ENCODE data around the gene PIGT. TPM values are rescaled to one million over a fixed set of nuclear protein-coding genes. Genes with fewer than 3 reads are reported as not detected.

Gene PIGT
- total and polyA plus RNA-seq, 10 donors: 42.5 to 82.8 (median 63.6) TPM

DNA sequence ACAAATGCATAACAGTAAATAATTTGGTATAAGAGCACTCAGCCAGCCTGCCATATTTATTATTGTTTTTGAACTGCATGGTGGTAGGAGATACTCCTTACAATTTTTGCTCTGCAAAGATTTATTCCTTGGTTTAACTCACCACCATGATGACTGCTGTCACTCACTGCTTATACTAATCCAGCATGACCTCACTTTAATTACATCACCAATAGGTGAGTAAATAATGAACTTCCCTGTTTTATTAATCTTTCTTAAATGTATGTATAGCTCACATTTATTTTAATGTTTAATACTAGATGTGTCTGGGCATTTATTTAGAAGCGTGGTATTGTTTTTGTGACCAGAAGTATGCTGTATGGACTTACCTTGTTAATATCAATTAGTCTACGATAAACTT is 25.0 kb upstream of the PIGT start:
- no peak for DNase-seq
- H3K9me3 ChIP-seq: peaks cover 0 to 10% (median 3%) of the 10 kb centered on the region in 8 donors
- no peak overlapping the region for H3K27ac ChIP-seq
- H3K36me3 ChIP-seq: peaks cover 0 to 14% (median 0%) of the 10 kb centered on the region in 6 donors
- H3K4me1 ChIP-seq: peaks cover 0 to 6% (median 0%) of the 10 kb centered on the region in 6 donors
- no peaks in the 10 kb centered on the region for H3K27me3 ChIP-seq (replicated peaks in 1 of 7)
- no peak overlapping the region for H3K4me3 ChIP-seq
- TF ChIP-seq POLR2A (IDR thresholded peaks at IDR 0.05) (no peak), POLR2AphosphoS5 (IDR thresholded peaks at IDR 0.05) (no peak)
- TF ChIP-seq, protein P1, sequence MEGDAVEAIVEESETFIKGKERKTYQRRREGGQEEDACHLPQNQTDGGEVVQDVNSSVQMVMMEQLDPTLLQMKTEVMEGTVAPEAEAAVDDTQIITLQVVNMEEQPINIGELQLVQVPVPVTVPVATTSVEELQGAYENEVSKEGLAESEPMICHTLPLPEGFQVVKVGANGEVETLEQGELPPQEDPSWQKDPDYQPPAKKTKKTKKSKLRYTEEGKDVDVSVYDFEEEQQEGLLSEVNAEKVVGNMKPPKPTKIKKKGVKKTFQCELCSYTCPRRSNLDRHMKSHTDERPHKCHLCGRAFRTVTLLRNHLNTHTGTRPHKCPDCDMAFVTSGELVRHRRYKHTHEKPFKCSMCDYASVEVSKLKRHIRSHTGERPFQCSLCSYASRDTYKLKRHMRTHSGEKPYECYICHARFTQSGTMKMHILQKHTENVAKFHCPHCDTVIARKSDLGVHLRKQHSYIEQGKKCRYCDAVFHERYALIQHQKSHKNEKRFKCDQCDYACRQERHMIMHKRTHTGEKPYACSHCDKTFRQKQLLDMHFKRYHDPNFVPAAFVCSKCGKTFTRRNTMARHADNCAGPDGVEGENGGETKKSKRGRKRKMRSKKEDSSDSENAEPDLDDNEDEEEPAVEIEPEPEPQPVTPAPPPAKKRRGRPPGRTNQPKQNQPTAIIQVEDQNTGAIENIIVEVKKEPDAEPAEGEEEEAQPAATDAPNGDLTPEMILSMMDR (IDR thresholded peaks at IDR 0.05 in 8 of 11, conservative IDR thresholded peaks at IDR 0.05 in 3 of 11): no peak
- intact Hi-C loops (cut with DNase I; ENCODE audit: low total_unique reads): no loop called here
- 83 to 89% (median 88%) methylated on average over 2 of the region's 2 CpGs for WGBS, 5 donors

DNA sequence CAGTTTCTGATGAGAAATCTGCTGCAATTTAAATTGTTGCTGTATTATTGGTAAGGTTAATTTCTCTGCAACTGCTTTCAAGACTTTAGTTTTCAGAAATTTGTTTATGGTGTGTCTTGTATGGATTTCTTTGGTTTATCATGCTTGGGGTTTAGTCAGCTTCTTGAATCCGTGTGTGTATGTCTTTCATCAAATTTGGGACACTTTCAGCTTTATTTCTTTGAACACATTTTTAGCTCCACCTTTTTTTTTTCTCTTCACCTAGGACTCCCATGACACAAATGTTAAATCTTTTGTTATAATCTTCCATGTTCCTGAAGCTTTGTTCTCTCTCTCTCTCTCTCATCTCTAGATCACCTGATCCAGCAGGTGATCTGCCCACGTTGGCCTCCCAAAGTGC is 24.4 kb upstream of the PIGT start:
- no peak for DNase-seq
- peaks cover 0 to 14% (median 0%) of the 10 kb centered on the region in 6 donors for H3K36me3 ChIP-seq
- H3K4me1 ChIP-seq: peaks cover 0 to 6% (median 0%) of the 10 kb centered on the region in 6 donors
- WGBS, 5 donors: 74 to 83% (median 77%) methylated on average over 2 of the region's 2 CpGs
- no peak for TF ChIP-seq POLR2AphosphoS5 (IDR thresholded peaks at IDR 0.05)
- TF ChIP-seq, protein P1 (IDR thresholded peaks at IDR 0.05 in 8 of 11, conservative IDR thresholded peaks at IDR 0.05 in 3 of 11): no peak
- no peak for TF ChIP-seq POLR2A (IDR thresholded peaks at IDR 0.05)
- H3K27ac ChIP-seq: no peak overlapping the region
- intact Hi-C loops (cut with DNase I; ENCODE audit: low total_unique reads): no loop called here
- peaks cover 0 to 10% (median 3%) of the 10 kb centered on the region in 8 donors for H3K9me3 ChIP-seq
- H3K27me3 ChIP-seq (replicated peaks in 1 of 7): no peaks in the 10 kb centered on the region
- no peak overlapping the region for H3K4me3 ChIP-seq

DNA sequence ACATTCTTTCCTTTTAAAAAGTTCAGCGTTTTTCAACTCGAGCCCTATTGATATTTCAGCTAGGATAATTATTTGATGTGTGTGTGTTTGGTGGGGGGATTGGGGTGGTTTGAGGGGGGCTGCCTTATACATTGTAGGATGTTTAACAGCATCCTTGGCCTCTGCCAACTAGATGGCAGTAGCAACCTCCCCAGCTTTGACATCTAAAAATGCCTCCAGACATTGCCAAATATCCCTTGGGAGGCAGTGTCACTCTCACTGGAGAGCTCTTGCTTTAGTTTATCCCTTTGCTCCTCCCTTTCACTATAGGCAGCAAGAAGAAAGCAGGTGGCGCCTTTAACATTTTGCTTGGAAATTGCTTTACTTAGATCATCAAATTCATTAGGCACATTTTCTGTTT is 23.2 kb upstream of the PIGT start:
- Histone ChIP-seq H3K4me1 (peaks cover 0 to 6% (median 0%) of the 10 kb centered on the region in 6 donors), H3K36me3 (peaks cover 0 to 14% (median 0%) of the 10 kb centered on the region in 6 donors), H3K27me3 (replicated peaks in 1 of 7) (no peaks in the 10 kb centered on the region), H3K27ac (no peak overlapping the region), H3K9me3 (peaks cover 0 to 3% (median under 1%) of the 10 kb centered on the region in 8 donors), H3K4me3 (no peak overlapping the region)
- DNase-seq: no peak
- WGBS, 5 donors: 86 to 95% (median 92%) methylated on average over 3 of the region's 3 CpGs
- intact Hi-C loops (cut with DNase I; ENCODE audit: low total_unique reads): no loop called here
- TF ChIP-seq, protein P1 (IDR thresholded peaks at IDR 0.05 in 8 of 11, conservative IDR thresholded peaks at IDR 0.05 in 3 of 11): no peak
- TF ChIP-seq POLR2AphosphoS5 (IDR thresholded peaks at IDR 0.05) (no peak), POLR2A (IDR thresholded peaks at IDR 0.05) (no peak)

DNA sequence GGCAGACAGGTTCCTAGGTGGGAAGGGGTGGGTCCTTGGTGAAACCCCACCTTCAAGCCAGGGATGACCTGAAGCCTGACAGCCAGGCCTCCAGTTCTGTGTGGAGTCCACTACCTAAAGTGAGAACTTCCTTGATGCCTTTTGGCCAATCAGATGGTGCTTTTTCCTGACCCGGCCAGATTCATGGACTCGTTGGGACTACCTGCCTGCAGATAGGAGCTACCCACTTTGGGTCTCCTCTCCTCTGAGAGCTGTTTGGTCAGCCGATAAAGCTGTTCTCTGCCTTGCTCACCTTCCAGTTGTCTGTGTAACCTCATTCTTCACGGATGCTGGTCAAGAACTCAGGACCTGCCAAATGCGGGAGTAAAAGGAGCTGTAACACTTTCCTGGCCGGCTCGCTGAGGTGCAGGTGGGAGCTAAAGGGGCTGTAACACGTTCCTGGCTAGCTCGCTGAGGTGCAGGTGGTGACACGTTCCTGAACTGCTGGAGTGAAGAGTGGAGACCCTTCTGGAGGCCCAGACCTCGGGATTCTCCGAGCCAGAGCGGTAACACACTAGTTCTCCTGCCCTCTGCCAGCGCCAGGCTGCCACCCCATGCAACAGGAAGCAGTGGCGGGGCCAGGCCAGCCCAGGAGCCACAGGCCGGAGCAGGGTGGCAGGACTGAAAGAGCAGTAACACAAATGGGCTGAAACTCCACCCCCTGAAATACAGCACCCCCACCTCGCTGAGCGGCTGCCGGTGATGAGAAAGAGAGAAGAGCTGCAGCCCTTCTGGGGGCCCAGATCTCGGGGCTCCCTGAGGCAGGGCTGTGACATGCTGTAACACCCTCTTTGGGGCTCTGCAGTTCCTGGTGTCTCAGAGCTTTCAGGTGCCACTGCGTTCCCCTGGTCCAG is 21.5 kb upstream of the PIGT start:
- WGBS, 5 donors: 79 to 91% (median 82%) methylated on average over 10 to 21 of the region's 21 CpGs
- Histone ChIP-seq H3K4me3 (no peak overlapping the region), H3K27me3 (replicated peaks in 1 of 7) (no peaks in the 10 kb centered on the region), H3K27ac (no peak overlapping the region), H3K4me1 (peaks cover 0 to 6% (median 0%) of the 10 kb centered on the region in 6 donors), H3K9me3 (peaks cover 0 to 7% (median 2%) of the 10 kb centered on the region in 8 donors), H3K36me3 (peaks cover 0 to 14% (median 0%) of the 10 kb centered on the region in 6 donors)
- DNase-seq: no peak
- TF ChIP-seq POLR2A (IDR thresholded peaks at IDR 0.05): no peak
- TF ChIP-seq, protein P1 (IDR thresholded peaks at IDR 0.05 in 8 of 11, conservative IDR thresholded peaks at IDR 0.05 in 3 of 11): no peak
- no peak for TF ChIP-seq POLR2AphosphoS5 (IDR thresholded peaks at IDR 0.05)
- intact Hi-C loops (cut with DNase I; ENCODE audit: low total_unique reads): no loop called here

Measured in spleen (tissue), 11 donors.